KMS-11 (cell line): ENCODE results near the gene BYSL.

Experiments
- H2AFZ ChIP-seq: fragments of 200-600 bp; sonication (generic); 2 replicates; pipeline ENCODE4 v1.6.1; 2016; ENCODE audit warnings: antibody characterized with exemption, mixed run types, low read depth
- H3K27ac ChIP-seq: fragments of 200-600 bp; sonication (generic); 2 replicates; pipeline ENCODE4 v1.6.1; 2016; ENCODE audit warnings: mild to moderate bottlenecking, mixed run types
- H3K27me3 ChIP-seq: fragments of 200-600 bp; sonication (generic); 2 replicates; pipeline ENCODE4 v1.6.1; 2017; ENCODE audit warnings: mild to moderate bottlenecking, low read depth, mixed run types, moderate library complexity; ENCODE audit not compliant: insufficient read depth
- H3K36me3 ChIP-seq: fragments of 200-600 bp; sonication (generic); 2 replicates; pipeline ENCODE4 v1.6.1; 2017; ENCODE audit warnings: mild to moderate bottlenecking, mixed run types; ENCODE audit not compliant: insufficient read depth
- H3K4me1 ChIP-seq: fragments of 200-600 bp; sonication (generic); 2 replicates; pipeline ENCODE4 v1.6.1; 2016; ENCODE audit warnings: mild to moderate bottlenecking, low read depth, mixed run types; ENCODE audit not compliant: poor library complexity, severe bottlenecking
- H3K4me2 ChIP-seq: fragments of 200-600 bp; sonication (generic); 2 replicates; pipeline ENCODE4 v1.7.0; 2016; ENCODE audit warnings: mild to moderate bottlenecking, mixed run types
- H3K4me3 ChIP-seq: fragments of 200-600 bp; sonication (generic); IDR thresholded peaks from 2 replicates; pipeline ENCODE4 v1.6.1; 2017; ENCODE audit warnings: low read depth, low read length, mixed read lengths; ENCODE audit not compliant: insufficient read depth
- H3K79me2 ChIP-seq: fragments of 200-600 bp; sonication (generic); 2 replicates; pipeline ENCODE4 v1.6.1; 2016; ENCODE audit warnings: low read depth, mixed run types; ENCODE audit not compliant: insufficient read depth
- H3K9ac ChIP-seq: fragments of 200-600 bp; sonication (generic); 2 replicates; pipeline ENCODE4 v1.6.1; 2016; ENCODE audit warnings: mild to moderate bottlenecking, mixed run types
- H4K20me1 ChIP-seq: fragments of 200-600 bp; sonication (generic); 2 replicates; pipeline ENCODE4 v1.6.1; 2016; ENCODE audit warnings: mild to moderate bottlenecking, mixed run types; ENCODE audit not compliant: insufficient read depth
- CTCF ChIP-seq: fragments of 200-600 bp; sonication (generic); conservative IDR thresholded peaks from 2 replicates; pipeline ENCODE4 v1.6.1; 2017; ENCODE audit warnings: low read depth, mild to moderate bottlenecking, antibody characterized with exemption, low read length, moderate library complexity, mixed read lengths

BYSL gene

GRCh38 chr6:41884957-41885356 lies 36.3 kb upstream of the BYSL start:
- Histone ChIP-seq H2AFZ (no peak overlapping the region), H3K4me1 (no peaks in the 10 kb centered on the region), H3K79me2 (no peaks in the 10 kb centered on the region), H4K20me1 (no peaks in the 10 kb centered on the region), H3K27me3 (no peaks in the 10 kb centered on the region), H3K9ac (no peak overlapping the region), H3K4me3 (no peak overlapping the region), H3K36me3 (no peaks in the 10 kb centered on the region), H3K27ac (no peak overlapping the region), H3K4me2 (no peak overlapping the region)
- TF ChIP-seq CTCF: no peak

DNA sequence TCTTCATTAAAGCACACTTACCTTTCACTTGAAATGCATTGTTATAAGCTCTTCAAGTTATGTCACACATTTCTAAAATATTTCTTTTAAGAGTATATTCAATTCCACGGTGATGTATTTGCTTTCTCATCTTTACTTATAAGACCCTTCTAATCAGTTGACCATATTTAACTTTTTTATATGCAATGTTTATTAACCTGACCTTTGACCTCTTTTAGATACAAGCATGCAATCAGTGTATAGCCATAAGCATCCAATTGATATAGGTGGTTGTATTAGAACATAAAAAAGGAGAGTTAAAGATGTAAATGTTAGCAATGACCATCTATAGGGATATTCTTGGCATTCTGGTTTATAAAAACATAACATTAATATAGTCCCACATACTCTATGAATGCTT lies 35.4 kb upstream of the BYSL start:
- Histone ChIP-seq H3K4me2 (no peak overlapping the region), H4K20me1 (no peaks in the 10 kb centered on the region), H3K36me3 (no peaks in the 10 kb centered on the region), H3K27ac (no peak overlapping the region), H3K4me3 (no peak overlapping the region), H3K79me2 (no peaks in the 10 kb centered on the region), H3K4me1 (no peaks in the 10 kb centered on the region), H3K9ac (no peak overlapping the region), H2AFZ (no peak overlapping the region), H3K27me3 (no peaks in the 10 kb centered on the region)
- TF ChIP-seq CTCF: no peak

- Histone ChIP-seq H3K4me2 (no peak overlapping the region), H3K79me2 (no peaks in the 10 kb centered on the region), H3K4me3 (no peak overlapping the region), H3K9ac (no peak overlapping the region), H3K4me1 (no peaks in the 10 kb centered on the region), H3K36me3 (no peaks in the 10 kb centered on the region), H3K27me3 (no peaks in the 10 kb centered on the region; the same call in 1 of the 2 replicates), H2AFZ (no peak overlapping the region), H4K20me1 (no peaks in the 10 kb centered on the region), H3K27ac (no peak overlapping the region)
- TF ChIP-seq CTCF: no peak
Observed at GRCh38 chr6:41887331-41887751, 34.0 kb upstream of the BYSL start.

DNA sequence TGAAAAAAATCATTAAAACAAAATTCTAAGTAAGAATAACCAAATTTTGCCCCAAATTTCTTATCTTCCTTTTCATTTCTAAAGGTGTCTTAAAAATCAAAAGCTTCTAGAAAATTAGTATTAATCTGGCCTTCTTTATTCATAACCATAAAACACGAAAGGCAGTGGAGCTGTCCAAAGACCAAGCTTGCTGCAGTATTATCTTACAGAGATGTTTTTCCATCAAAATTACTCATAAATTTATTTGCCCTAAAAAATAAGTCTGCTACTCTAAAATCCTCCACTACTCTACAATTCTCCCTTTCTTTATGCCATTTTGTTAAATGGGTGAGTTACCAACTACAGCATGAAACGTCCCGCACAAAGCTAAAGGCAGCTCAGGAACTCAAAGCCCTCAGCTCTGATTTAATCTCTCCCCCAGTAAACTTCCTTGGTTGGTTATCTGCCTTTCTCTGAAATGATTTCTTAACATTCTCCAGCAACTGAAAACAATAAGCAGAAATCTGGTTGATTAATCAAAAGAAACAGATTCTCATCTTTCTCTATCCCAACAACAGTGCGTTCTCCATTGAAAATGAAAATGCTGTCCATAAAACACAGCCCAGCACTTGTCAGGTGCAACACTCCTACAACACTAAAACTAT lies 28.3 kb upstream of the BYSL start:
- Histone ChIP-seq H3K36me3 (no peaks in the 10 kb centered on the region), H3K27me3 (no peaks in the 10 kb centered on the region; the same call in 1 of the 2 replicates), H3K79me2 (no peaks in the 10 kb centered on the region), H3K4me1 (peaks cover 21% of the 10 kb centered on the region), H3K4me3 (no peak overlapping the region), H3K4me2 (no peak overlapping the region), H2AFZ (no peak overlapping the region), H4K20me1 (no peaks in the 10 kb centered on the region), H3K27ac (no peak overlapping the region), H3K9ac (no peak overlapping the region)
- no peak for TF ChIP-seq CTCF
